Measurements from ENCODE around the gene A4GNT.
"Not testable (repeated sequence)": the region's sequence is repeated elsewhere in the genome, so short reads cannot be mapped to it uniquely, and the experiment has no call there.

The A4GNT gene

GRCh38 chr3:138132239-138132638 is at the start of gene A4GNT:
Gene A4GNT, minus strand, starts transcription at chr3:138132390. Its CDS starts 1,134 bp downstream, at chr3:138131256.
- Histone ChIP-seq H3K4me2 (no peak within 1 kb of the TSS), H3K9ac (no peak within 1 kb of the TSS), H3K4me1 (peaks cover 11% of the 10 kb centered on the region), H3K27me3 (no peaks in the 10 kb centered on the region), H3K9me3 (no peaks in the 10 kb centered on the region), H4K20me1 (no peaks in the 10 kb centered on the region), H3K36me3 (no peaks in the 10 kb centered on the region), H3K27ac (no peak within 1 kb of the TSS), H3K4me3 (no peak within 1 kb of the TSS)
- TF ChIP-seq Cebpa-rat (IDR thresholded peaks at IDR 0.05): no peak

- Histone ChIP-seq H3K4me2 (no peak overlapping the region), H4K20me1 (no peaks in the 10 kb centered on the region), H3K27me3 (no peaks in the 10 kb centered on the region), H3K4me1 (0 out of 2 replicates have a peak, but pooled peaks cover 2% of the 10 kb centered on the region), H3K9ac (no peak overlapping the region), H3K27ac (no peak overlapping the region), H3K4me3 (no peak overlapping the region), H3K36me3 (no peaks in the 10 kb centered on the region), H3K9me3 (no peaks in the 10 kb centered on the region)
- no peak for TF ChIP-seq Cebpa-rat (IDR thresholded peaks at IDR 0.05)
Measured at GRCh38 chr3:138180375-138181029, 48.3 kb upstream of the A4GNT start.

DNA sequence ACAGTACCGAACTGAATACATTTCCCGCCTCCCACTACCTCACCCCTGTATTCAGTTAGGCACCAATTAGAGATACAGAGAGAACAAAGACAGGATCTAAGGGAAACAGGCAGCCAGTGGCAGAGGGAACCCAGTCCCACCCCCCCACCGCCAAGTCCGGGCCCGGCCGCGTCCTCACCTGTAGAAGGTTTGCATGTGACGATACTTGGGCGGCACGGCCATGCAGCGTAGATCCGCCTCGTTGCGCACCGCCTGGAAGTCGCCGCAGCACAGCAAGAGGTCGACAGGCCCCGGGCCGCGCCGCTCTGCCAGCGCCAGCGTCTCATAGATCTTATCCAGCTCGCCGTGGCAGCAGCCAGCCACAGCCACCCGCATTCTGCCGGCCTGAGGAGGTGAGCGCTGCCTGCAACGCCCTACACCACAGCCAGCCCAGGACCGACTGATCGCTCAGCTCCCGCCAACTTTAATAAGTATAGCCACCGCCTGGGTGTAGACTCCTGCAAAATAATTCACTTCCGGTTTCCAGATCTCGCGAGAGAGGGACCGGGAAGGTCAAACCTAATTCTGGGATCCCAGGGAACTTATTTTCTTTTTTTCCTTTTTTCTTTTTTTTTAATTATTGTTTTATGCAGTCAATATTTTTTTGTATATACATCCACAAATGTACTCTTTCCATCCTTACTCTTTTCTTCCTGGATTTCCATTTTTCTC is 42.4 kb upstream of the A4GNT start, which contains the start of gene DBR1:
Gene DBR1 (minus strand): TSS at position 501 of the 711 bp plus-strand sequence. CDS start 126 bp downstream, at position 375.
- peak within 1 kb of the TSS; percentile 88 for H3K9ac ChIP-seq
- H3K27me3 ChIP-seq: no peaks in the 10 kb centered on the region
- peaks cover 24% of the 10 kb centered on the region for H3K36me3 ChIP-seq
- H3K4me1 ChIP-seq: peaks cover 29% of the 10 kb centered on the region
- peak within 1 kb of the TSS; percentile 75 for H3K4me3 ChIP-seq
- peak within 1 kb of the TSS; percentile 83 for H3K27ac ChIP-seq
- H3K9me3 ChIP-seq: no peaks in the 10 kb centered on the region
- no peak for TF ChIP-seq Cebpa-rat (IDR thresholded peaks at IDR 0.05)
- H3K4me2 ChIP-seq: peak within 1 kb of the TSS; percentile 94
- peaks cover 4% of the 10 kb centered on the region; the same call in 1 of the 2 replicates for H4K20me1 ChIP-seq

GRCh38 chr3:138173769-138174420 is 41.7 kb upstream of the A4GNT start:
- Histone ChIP-seq H3K36me3 (peaks cover 30% of the 10 kb centered on the region), H3K27me3 (no peaks in the 10 kb centered on the region), H3K9ac (peak overlapping the region; percentile 88), H3K9me3 (no peaks in the 10 kb centered on the region), H3K4me2 (peak overlapping the region; percentile 94), H3K27ac (peak overlapping the region; percentile 83), H4K20me1 (peaks cover 4% of the 10 kb centered on the region; the same call in 1 of the 2 replicates), H3K4me1 (peaks cover 29% of the 10 kb centered on the region), H3K4me3 (peak overlapping the region; percentile 75)
- TF ChIP-seq Cebpa-rat (IDR thresholded peaks at IDR 0.05): no peak

- H3K4me3 ChIP-seq: no peak overlapping the region
- H3K9me3 ChIP-seq: no peaks in the 10 kb centered on the region
- H3K4me2 ChIP-seq: peak overlapping the region; percentile 94
- H4K20me1 ChIP-seq: peaks cover 4% of the 10 kb centered on the region; the same call in 1 of the 2 replicates
- peaks cover 29% of the 10 kb centered on the region for H3K4me1 ChIP-seq
- TF ChIP-seq Cebpa-rat (IDR thresholded peaks at IDR 0.05): no peak
- H3K9ac ChIP-seq: no peak overlapping the region
- H3K27ac ChIP-seq: no peak overlapping the region
- no peaks in the 10 kb centered on the region for H3K27me3 ChIP-seq
- peaks cover 43% of the 10 kb centered on the region for H3K36me3 ChIP-seq
Measured at GRCh38 chr3:138172625-138173024, 40.4 kb upstream of the A4GNT start.

- Histone ChIP-seq H3K4me3 (no peak overlapping the region), H3K9me3 (no peaks in the 10 kb centered on the region), H3K27ac (no peak overlapping the region), H4K20me1 (peaks cover 9% of the 10 kb centered on the region; the same call in 1 of the 2 replicates), H3K36me3 (peaks cover 94% of the 10 kb centered on the region), H3K9ac (no peak overlapping the region), H3K4me1 (no peaks in the 10 kb centered on the region), H3K27me3 (no peaks in the 10 kb centered on the region), H3K4me2 (no peak overlapping the region)
- TF ChIP-seq Cebpa-rat (IDR thresholded peaks at IDR 0.05): no peak
Measured at GRCh38 chr3:138165061-138165460, 32.9 kb upstream of the A4GNT start.

GRCh38 chr3:138157743-138158142 is 25.6 kb upstream of the A4GNT start:
- no peak for TF ChIP-seq Cebpa-rat (IDR thresholded peaks at IDR 0.05)
- no peak overlapping the region for H3K4me3 ChIP-seq
- peaks cover 31% of the 10 kb centered on the region for H3K36me3 ChIP-seq

DNA sequence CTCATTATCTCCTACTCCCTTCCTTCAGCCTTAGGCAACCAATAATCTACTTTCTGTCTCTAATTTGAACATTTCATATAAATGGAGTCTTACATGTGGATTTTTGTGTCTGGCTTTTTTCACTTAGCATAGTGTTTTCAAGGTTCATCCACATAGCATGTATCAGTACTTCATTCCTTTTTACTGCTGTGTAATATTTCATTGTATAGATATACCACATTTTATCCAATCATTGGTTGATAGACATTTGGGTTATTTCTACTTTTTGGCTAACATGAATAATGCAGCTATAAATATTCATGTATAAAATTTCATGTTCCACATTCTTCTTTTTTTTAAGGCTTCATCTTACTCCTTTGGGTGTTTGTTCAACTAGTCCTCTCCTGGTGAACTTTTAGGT is 22.3 kb upstream of the A4GNT start:
- no peak for TF ChIP-seq Cebpa-rat (IDR thresholded peaks at IDR 0.05)
- H3K9me3 ChIP-seq: peaks cover 14% of the 10 kb centered on the region
- H3K36me3 ChIP-seq: peaks cover 3% of the 10 kb centered on the region; the same call in 1 of the 2 replicates

More at GRCh38 chr3:138157743-138158142, 25.6 kb upstream of the A4GNT start:
- H3K4me2 ChIP-seq: no peak overlapping the region
- H3K9me3 ChIP-seq: peaks cover 14% of the 10 kb centered on the region
- H3K9ac ChIP-seq: no peak overlapping the region
- H3K4me1 ChIP-seq: no peaks in the 10 kb centered on the region
- no peaks in the 10 kb centered on the region for H4K20me1 ChIP-seq
- no peaks in the 10 kb centered on the region for H3K27me3 ChIP-seq
- no peak overlapping the region for H3K27ac ChIP-seq

DNA sequence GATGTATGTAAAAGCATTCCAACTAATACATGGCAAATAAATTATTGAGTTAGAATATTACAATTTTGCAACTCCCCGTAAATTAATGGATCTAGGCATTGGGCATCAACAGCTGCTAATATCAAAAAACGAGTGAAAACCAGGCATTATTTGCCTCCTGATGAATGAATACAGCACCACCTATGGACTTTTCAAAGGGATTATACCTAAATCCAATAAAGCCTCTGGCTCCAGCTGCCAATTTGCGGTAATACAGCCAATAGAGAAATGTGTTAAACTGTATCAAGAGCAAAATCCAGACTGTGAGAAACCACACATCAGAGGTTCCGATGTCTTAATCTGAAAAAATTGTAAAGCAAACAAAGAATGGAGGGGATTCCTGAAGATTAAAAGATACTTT is 16.3 kb upstream of the A4GNT start:
- Histone ChIP-seq H3K4me1 (no peaks in the 10 kb centered on the region), H3K9me3 (peaks cover 2% of the 10 kb centered on the region; the same call in 1 of the 2 replicates), H3K27ac (no peak overlapping the region), H4K20me1 (no peaks in the 10 kb centered on the region), H3K4me2 (no peak overlapping the region), H3K4me3 (no peak overlapping the region), H3K36me3 (no peaks in the 10 kb centered on the region), H3K27me3 (no peaks in the 10 kb centered on the region), H3K9ac (no peak overlapping the region)
- no peak for TF ChIP-seq Cebpa-rat (IDR thresholded peaks at IDR 0.05)

More for the DNA sequence above, 22.3 kb upstream of the A4GNT start:
- Histone ChIP-seq H3K4me3 (no peak overlapping the region), H3K9ac (no peak overlapping the region), H4K20me1 (no peaks in the 10 kb centered on the region), H3K4me1 (no peaks in the 10 kb centered on the region), H3K4me2 (no peak overlapping the region), H3K27ac (no peak overlapping the region), H3K27me3 (no peaks in the 10 kb centered on the region)

GRCh38 chr3:138142181-138142580 is 10.0 kb upstream of the A4GNT start:
- H3K4me2 ChIP-seq, H4K20me1 ChIP-seq, H3K9me3 ChIP-seq, H3K27ac ChIP-seq, H3K27me3 ChIP-seq, H3K36me3 ChIP-seq, H3K4me3 ChIP-seq, H3K9ac ChIP-seq, H3K4me1 ChIP-seq: not testable (repeated sequence)
